Measurements from ENCODE around the gene MMP7. TPM values are rescaled to one million over a fixed set of nuclear protein-coding genes. Genes with fewer than 3 reads are reported as not detected.

MMP7 gene
- polyA plus RNA-seq, 1 of the 3 experiments (the other 2 are of a cell fraction): 0.13 TPM

GRCh38 chr11:102539567-102539966 lies 9.0 kb upstream of the MMP7 start:
- H3K36me3 ChIP-seq (replicated peaks in 1 of 2; ENCODE audit: control insufficient read depth in 1 of 2, insufficient read depth in 2 of 2, low read length in 1 of 2): no peaks in the 10 kb centered on the region
- no peaks in the 10 kb centered on the region for H3K27me3 ChIP-seq (ENCODE audit: insufficient read depth)
- H2AFZ ChIP-seq (ENCODE audit: low read depth): no peak overlapping the region
- no peak for DNase-seq
- no peak overlapping the region for H3K27ac ChIP-seq (ENCODE audit: low read depth in 2 of 2, low read length in 1 of 2)
- no peaks in the 10 kb centered on the region for H4K20me1 ChIP-seq (ENCODE audit: insufficient read depth)
- no peak overlapping the region for H3K4me3 ChIP-seq (ENCODE audit: low read depth in 2 of 2, low read length in 1 of 2)
- TF ChIP-seq REST (IDR thresholded peaks at IDR 0.05; ENCODE audit: low read depth, low read length): no peak
- TF ChIP-seq YY1 (IDR thresholded peaks at IDR 0.05; ENCODE audit: low read depth): no peak
- TF ChIP-seq EZH2phosphoT487 (IDR thresholded peaks at IDR 0.05; ENCODE audit: borderline replicate concordance, low read depth): no peak
- TF ChIP-seq IRF3 (IDR thresholded peaks at IDR 0.05; ENCODE audit: low read depth, low read length): no peak
- no peak for TF ChIP-seq MEF2A (IDR thresholded peaks at IDR 0.05; ENCODE audit: borderline replicate concordance, low read depth)
- TF ChIP-seq GABPA (IDR thresholded peaks at IDR 0.05; ENCODE audit: low read depth): no peak
- no peak for TF ChIP-seq NRF1 (IDR thresholded peaks at IDR 0.05; ENCODE audit: low read depth, low read length)
- no peak for TF ChIP-seq FOSL2 (IDR thresholded peaks at IDR 0.05; ENCODE audit: borderline replicate concordance, low read depth)
- TF ChIP-seq JUND (IDR thresholded peaks at IDR 0.05): no peak
- TF ChIP-seq ELF1 (IDR thresholded peaks at IDR 0.05): no peak
- no peak for TF ChIP-seq RCOR1 (IDR thresholded peaks at IDR 0.05; ENCODE audit: low read length)
- no peak for TF ChIP-seq SIN3A (IDR thresholded peaks at IDR 0.05; ENCODE audit: borderline replicate concordance, low read depth, low read length)
- H3K4me1 ChIP-seq (ENCODE audit: control insufficient read depth in 1 of 2, insufficient read depth in 2 of 2, low read depth in 1 of 2, low read length in 1 of 2): no peaks in the 10 kb centered on the region
- no peaks in the 10 kb centered on the region for H3K9me3 ChIP-seq
- POLR2A ChIA-PET: no interaction called here
- no peak overlapping the region for H3K4me2 ChIP-seq
- CTCF ChIA-PET: no interaction called here
- H3K9me2 ChIP-seq: no peaks in the 10 kb centered on the region
- no peak overlapping the region for H3K9ac ChIP-seq
- 37% methylated on average over 2 of the region's 2 CpGs for WGBS (ENCODE audit: low lambda C conversion rate)
- no peaks in the 10 kb centered on the region for H3K79me2 ChIP-seq (ENCODE audit: insufficient read depth)
- H3F3A ChIP-seq (replicated peaks; ENCODE audit: insufficient read depth): no peaks in the 10 kb centered on the region

- ChIA-PET POLR2A (no interaction called here), CTCF (interaction anchor here (1.4 kb wide), 1 partner anchor 24 kb away, joined by 3 read pairs; no protein-coding TSS in a partner anchor)
- Histone ChIP-seq H2AFZ (ENCODE audit: low read depth) (no peak overlapping the region), H3K4me2 (no peak overlapping the region), H3K27me3 (ENCODE audit: insufficient read depth) (no peaks in the 10 kb centered on the region), H3K36me3 (replicated peaks in 1 of 2; ENCODE audit: control insufficient read depth in 1 of 2, insufficient read depth in 2 of 2, low read length in 1 of 2) (no peaks in the 10 kb centered on the region), H3K9ac (no peak overlapping the region), H3F3A (replicated peaks; ENCODE audit: insufficient read depth) (no peaks in the 10 kb centered on the region), H3K9me2 (no peaks in the 10 kb centered on the region), H4K20me1 (ENCODE audit: insufficient read depth) (no peaks in the 10 kb centered on the region), H3K79me2 (ENCODE audit: insufficient read depth) (no peaks in the 10 kb centered on the region), H3K9me3 (no peaks in the 10 kb centered on the region), H3K4me1 (ENCODE audit: control insufficient read depth in 1 of 2, insufficient read depth in 2 of 2, low read depth in 1 of 2, low read length in 1 of 2) (no peaks in the 10 kb centered on the region), H3K27ac (ENCODE audit: low read depth in 2 of 2, low read length in 1 of 2) (no peak overlapping the region), H3K4me3 (ENCODE audit: low read depth in 2 of 2, low read length in 1 of 2) (no peak overlapping the region)
- DNase-seq: no peak
- TF ChIP-seq CHD2 (IDR thresholded peaks at IDR 0.05; ENCODE audit: low read length, partially characterized antibody) (no peak), NFIC (IDR thresholded peaks at IDR 0.05; ENCODE audit: borderline replicate concordance) (no peak), FOSL2 (IDR thresholded peaks at IDR 0.05; ENCODE audit: borderline replicate concordance, low read depth) (no peak), RCOR1 (IDR thresholded peaks at IDR 0.05; ENCODE audit: low read length) (no peak), MXI1 (IDR thresholded peaks at IDR 0.05; ENCODE audit: low read depth, low read length) (no peak), MAX (IDR thresholded peaks at IDR 0.05; ENCODE audit: low read depth) (no peak)
- WGBS (ENCODE audit: low lambda C conversion rate): 47% methylated on average over 4 of the region's 4 CpGs
Observed at GRCh38 chr11:102538932-102539331, 8.4 kb upstream of the MMP7 start.

Measured in SK-N-SH (cell line).